Pons (tissue), 1 donor: ENCODE data around the gene OR6S1.
"Not testable (repeated sequence)": the region's sequence is repeated elsewhere in the genome, so short reads cannot be mapped to it uniquely, and the experiment has no call there.

Source experiments
- DNase-seq: peaks from one replicate; pipeline ENCODE4 v3.0.0-alpha.2; 2016; ENCODE audit warnings: low spot score

The OR6S1 gene

DNA sequence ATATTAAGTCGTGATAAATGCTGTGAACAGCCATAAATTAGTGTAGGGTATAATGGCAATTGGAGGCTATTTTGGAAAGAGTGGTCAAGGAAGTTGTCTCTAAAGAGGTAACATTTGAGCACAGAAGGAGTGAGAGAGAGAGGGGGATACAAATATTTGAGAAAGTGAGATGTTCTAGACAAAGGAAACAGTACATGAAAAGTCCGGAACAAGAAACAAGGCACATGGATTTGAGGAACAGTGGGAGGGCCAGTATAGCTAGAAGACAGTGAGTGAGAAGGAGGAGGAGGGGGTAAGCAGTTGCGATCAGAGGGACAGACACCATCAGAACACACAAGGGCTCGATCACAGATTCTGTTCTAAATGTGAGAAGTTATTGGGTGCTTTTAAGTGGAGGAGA, 30.2 kb downstream of the OR6S1 start:
- DNase-seq = peak; percentile 15

GRCh38 chr14:20610002-20610765, 31.3 kb downstream of the OR6S1 start:
- peak; percentile 78 for DNase-seq

- DNase-seq = peak; percentile 96
These were observed 32.1 kb downstream of the OR6S1 start for GRCh38 chr14:20609215-20610001.

GRCh38 chr14:20608383-20609110, 32.9 kb downstream of the OR6S1 start:
- no peak for DNase-seq

DNA sequence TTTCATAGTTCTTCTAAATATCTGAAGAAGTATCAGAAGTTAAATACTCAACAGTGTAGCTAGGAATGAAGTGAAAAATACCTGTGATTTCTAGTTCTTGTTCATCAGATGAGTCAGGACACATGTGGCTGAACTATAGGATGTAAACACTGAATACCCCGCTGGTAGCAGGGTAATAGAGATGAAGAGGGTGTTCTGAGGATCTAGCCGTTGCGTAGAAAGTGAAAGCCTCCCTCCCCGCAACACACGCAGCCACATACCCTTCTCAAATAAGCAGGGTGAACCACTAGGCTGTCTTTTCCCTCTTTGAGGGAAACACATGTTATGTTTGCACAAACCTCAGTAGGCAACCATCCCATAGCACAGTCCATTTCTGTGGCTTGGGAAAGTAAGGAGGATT, 33.9 kb downstream of the OR6S1 start:
- no peak for DNase-seq

GRCh38 chr14:20606902-20607242, 34.6 kb downstream of the OR6S1 start:
- no peak for DNase-seq

DNA sequence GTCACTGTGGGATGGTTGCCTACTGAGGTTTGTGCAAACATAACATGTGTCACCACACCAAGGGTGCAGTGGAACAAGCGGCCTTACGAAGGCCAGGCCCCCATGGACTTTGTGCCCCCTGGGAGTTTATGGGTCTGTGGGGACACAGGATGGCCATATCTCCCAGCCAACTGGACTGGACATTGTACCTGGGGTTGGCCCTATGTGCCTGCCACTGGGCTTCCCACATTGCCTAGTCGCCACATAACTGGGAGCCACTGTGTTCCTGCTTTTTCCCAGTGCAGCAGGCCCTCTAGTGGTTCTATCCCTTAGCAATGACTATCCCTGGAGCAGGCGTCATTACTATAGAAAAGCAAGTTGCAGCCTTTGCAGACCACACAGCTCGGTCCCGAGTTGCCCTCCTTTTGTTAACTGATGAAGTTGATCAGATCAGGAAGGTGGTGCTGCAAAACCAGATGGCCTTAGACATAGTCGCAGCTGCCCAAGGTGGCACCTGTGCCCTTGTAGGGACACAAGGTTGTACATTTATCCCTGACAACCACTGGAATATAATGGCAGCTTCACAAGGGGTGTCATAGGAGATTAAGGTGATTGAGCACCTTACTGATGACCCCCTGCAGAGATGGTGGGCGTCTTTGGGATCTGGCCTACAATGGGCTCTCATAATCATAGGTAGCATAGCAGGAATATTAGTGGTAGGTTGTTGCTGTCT, 35.1 kb downstream of the OR6S1 start:
- DNase-seq = peak; percentile 47

DNA sequence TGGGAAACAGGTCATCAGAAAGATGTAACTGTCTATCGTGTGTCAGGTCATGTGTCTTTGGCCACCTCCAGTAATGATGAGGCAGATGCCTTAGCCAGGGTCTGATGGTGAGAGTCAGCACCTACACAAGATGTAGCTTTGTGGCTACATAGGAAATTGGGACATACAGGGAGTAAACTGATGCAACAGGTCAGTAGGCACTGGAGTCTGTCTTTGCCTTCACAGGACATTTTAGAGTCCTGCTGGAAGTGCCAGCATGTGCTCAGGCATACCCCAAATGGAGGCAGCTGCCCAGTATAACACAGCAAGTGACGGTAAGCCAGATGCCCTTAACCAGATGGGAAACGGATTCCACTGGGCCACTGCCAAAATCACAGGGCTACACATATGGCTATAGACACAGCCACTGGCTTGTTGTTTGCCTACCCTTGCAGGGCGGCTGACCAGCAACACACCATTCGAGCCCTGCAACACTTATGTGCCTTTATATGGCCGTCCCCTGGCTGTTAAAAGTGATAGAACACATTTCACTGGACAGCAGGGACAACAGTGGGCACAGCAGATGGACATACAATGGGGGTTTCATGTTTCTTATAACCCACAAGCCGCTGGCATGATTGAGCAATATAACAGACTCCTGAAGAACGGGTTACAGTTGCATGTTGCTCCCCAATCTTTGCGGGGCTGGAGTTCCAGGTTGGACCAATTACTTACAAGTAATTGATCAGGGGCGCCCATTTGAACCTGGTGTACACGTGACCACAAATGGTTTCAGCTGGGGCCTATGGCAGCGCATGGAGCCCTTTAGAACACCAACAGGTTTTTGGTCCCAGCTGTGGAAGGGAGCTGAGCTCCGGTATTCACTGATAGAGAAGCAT, 37.4 kb downstream of the OR6S1 start:
- no peak for DNase-seq

DNA sequence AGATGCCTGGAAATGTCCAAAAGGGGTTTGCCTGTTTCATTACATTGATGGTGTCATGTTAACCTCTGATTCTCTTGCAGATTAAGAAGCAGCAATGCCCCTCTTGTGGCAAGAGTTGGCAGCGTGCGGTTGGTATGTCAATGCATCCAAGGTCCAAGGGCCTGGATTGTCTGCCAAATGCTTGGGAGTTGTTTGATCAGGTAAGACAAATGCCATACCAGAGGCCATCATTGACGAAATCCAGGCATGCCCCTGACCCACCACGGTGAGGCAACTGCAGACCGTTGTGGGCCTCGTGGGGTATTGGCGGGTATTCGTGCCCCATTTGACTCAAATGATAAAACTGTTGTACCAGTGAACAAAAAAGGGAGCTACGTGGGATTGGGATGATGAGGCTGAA, 38.9 kb downstream of the OR6S1 start:
- DNase-seq = no peak

GRCh38 chr14:20601522-20601921, 40.0 kb downstream of the OR6S1 start:
- no peak for DNase-seq

- no peak for DNase-seq
These were observed 44.4 kb downstream of the OR6S1 start for GRCh38 chr14:20597108-20597507.

DNA sequence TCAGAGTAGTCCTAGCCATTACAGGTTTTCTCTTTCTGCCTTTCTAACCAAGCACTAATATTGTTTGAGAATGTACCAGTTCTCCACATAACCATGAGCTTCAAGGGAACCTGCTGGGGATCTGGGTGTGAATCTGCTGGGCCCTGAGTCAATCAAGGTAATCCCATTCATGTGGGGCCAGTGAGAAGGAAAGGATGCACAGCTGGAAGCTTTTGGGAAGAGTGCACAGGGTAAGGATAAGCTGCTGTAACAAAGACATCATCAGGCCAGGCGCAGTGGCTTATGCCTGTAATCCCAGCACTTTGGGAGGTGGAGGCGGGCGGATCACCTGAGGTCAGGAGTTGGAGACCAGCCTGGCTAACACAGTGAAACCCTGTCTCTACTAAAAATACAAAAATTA, 45.8 kb downstream of the OR6S1 start:
- not testable (repeated sequence) for DNase-seq

GRCh38 chr14:20592574-20592973, 48.9 kb downstream of the OR6S1 start:
- DNase-seq = no peak

- DNase-seq = no peak
These were observed 50.3 kb downstream of the OR6S1 start, which contains the start of gene RNASE12 for GRCh38 chr14:20591235-20591634. RNASE12 (minus strand) TSS chr14:20591376; CDS start chr14:20590723, 653 bp downstream.
